MM.1S (cell line): ENCODE data around the gene DNAJB8.

Experiments used
- CTCF ChIP-seq: fragments of 300-600 bp; sonication (generic); IDR thresholded peaks from 2 replicates; pipeline ENCODE4 v1.5.1; 2016; ENCODE audit warnings: antibody characterized with exemption, low read length, mixed read lengths
- EZH2 ChIP-seq: fragments of 300-600 bp; sonication (generic); optimal IDR thresholded peaks from 2 replicates; pipeline ENCODE3; 2017; ENCODE audit warnings: low read depth, mild to moderate bottlenecking, antibody characterized with exemption, low read length, mixed read lengths
- EZH2phosphoT487 ChIP-seq: fragments of 300-600 bp; sonication (generic); IDR thresholded peaks from 2 replicates; pipeline ENCODE4 v1.6.1; 2018; ENCODE audit warnings: antibody characterized with exemption, low read length

- no peak for TF ChIP-seq EZH2
- TF ChIP-seq CTCF: no peak
- no peak for TF ChIP-seq EZH2phosphoT487
Observed at GRCh38 chr3:128462341-128462910, 4.3 kb downstream of the DNAJB8 start.
